ENCODE measurements around the gene PLXNA4. TPM values are rescaled to one million over a fixed set of nuclear protein-coding genes. Genes with fewer than 3 reads are reported as not detected.

Gene PLXNA4
- total and polyA plus RNA-seq, 4 donors = 0.04 to 1.1 (median 0.41) TPM

DNA sequence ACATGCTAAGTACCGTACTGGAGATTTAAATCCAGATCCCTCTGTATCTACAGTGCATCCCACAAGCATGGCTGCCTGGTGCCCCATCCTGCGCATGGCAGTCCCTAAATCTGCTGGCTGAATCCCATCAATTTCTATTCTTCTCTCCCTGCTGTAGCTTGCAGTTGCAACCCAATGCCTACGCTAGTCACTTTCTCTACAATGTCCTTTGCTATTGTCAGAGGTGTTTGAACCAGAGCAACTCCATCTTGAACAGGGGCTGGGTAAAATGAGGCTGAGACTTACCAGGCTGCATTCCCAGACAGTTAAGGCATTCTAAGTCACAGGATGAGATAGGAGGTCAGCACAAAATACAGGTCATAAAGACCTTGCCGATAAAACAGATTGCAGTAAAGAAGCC, 461.2 kb downstream of the PLXNA4 start:
- Histone ChIP-seq H3K9ac (ENCODE audit: low read depth in 1 of 2, low read length in 2 of 2) (no peak overlapping the region), H3K9me3 (ENCODE audit: control insufficient read depth in 4 of 4, low read length in 3 of 4) (no peaks in the 10 kb centered on the region), H3K27ac (ENCODE audit: low read depth in 1 of 2, low read length in 2 of 2) (no peak overlapping the region), H3K36me3 (ENCODE audit: control insufficient read depth in 4 of 4, insufficient read depth in 3 of 4, low read depth in 1 of 4, low read length in 3 of 4) (no peaks in the 10 kb centered on the region), H3K27me3 (ENCODE audit: control insufficient read depth in 4 of 4, insufficient read depth in 4 of 4, low read length in 3 of 4) (no peaks in the 10 kb centered on the region), H3K4me3 (ENCODE audit: low read depth in 1 of 3, low read length in 3 of 3) (no peak overlapping the region), H3K4me1 (ENCODE audit: control insufficient read depth in 4 of 4, insufficient read depth in 4 of 4, low read length in 3 of 4) (no peaks in the 10 kb centered on the region)
- DNase-seq (ENCODE audit: low spot score) = no peak
- 90% methylated on average over 4 of the region's 4 CpGs for WGBS
- TF ChIP-seq, protein P1, sequence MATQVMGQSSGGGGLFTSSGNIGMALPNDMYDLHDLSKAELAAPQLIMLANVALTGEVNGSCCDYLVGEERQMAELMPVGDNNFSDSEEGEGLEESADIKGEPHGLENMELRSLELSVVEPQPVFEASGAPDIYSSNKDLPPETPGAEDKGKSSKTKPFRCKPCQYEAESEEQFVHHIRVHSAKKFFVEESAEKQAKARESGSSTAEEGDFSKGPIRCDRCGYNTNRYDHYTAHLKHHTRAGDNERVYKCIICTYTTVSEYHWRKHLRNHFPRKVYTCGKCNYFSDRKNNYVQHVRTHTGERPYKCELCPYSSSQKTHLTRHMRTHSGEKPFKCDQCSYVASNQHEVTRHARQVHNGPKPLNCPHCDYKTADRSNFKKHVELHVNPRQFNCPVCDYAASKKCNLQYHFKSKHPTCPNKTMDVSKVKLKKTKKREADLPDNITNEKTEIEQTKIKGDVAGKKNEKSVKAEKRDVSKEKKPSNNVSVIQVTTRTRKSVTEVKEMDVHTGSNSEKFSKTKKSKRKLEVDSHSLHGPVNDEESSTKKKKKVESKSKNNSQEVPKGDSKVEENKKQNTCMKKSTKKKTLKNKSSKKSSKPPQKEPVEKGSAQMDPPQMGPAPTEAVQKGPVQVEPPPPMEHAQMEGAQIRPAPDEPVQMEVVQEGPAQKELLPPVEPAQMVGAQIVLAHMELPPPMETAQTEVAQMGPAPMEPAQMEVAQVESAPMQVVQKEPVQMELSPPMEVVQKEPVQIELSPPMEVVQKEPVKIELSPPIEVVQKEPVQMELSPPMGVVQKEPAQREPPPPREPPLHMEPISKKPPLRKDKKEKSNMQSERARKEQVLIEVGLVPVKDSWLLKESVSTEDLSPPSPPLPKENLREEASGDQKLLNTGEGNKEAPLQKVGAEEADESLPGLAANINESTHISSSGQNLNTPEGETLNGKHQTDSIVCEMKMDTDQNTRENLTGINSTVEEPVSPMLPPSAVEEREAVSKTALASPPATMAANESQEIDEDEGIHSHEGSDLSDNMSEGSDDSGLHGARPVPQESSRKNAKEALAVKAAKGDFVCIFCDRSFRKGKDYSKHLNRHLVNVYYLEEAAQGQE (IDR thresholded peaks at IDR 0.05) = no peak
- TF ChIP-seq FOXA1 (IDR thresholded peaks at IDR 0.05) (no peak), HNF4A (conservative IDR thresholded peaks at IDR 0.05) (no peak), ATF3 (IDR thresholded peaks at IDR 0.05) (no peak), HNF4G (IDR thresholded peaks at IDR 0.05) (no peak), FOXA2 (IDR thresholded peaks at IDR 0.05) (no peak), GABPA (IDR thresholded peaks at IDR 0.05 in 1 of 2, conservative IDR thresholded peaks at IDR 0.05 in 1 of 2) (no peak)
- TF ChIP-seq, protein P2, sequence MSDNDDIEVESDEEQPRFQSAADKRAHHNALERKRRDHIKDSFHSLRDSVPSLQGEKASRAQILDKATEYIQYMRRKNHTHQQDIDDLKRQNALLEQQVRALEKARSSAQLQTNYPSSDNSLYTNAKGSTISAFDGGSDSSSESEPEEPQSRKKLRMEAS (IDR thresholded peaks at IDR 0.05) = no peak
- TF ChIP-seq, protein P3, sequence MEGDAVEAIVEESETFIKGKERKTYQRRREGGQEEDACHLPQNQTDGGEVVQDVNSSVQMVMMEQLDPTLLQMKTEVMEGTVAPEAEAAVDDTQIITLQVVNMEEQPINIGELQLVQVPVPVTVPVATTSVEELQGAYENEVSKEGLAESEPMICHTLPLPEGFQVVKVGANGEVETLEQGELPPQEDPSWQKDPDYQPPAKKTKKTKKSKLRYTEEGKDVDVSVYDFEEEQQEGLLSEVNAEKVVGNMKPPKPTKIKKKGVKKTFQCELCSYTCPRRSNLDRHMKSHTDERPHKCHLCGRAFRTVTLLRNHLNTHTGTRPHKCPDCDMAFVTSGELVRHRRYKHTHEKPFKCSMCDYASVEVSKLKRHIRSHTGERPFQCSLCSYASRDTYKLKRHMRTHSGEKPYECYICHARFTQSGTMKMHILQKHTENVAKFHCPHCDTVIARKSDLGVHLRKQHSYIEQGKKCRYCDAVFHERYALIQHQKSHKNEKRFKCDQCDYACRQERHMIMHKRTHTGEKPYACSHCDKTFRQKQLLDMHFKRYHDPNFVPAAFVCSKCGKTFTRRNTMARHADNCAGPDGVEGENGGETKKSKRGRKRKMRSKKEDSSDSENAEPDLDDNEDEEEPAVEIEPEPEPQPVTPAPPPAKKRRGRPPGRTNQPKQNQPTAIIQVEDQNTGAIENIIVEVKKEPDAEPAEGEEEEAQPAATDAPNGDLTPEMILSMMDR (IDR thresholded peaks at IDR 0.05; ENCODE audit: low read depth, low read length, missing input control) = no peak
- TF ChIP-seq, protein P4, sequence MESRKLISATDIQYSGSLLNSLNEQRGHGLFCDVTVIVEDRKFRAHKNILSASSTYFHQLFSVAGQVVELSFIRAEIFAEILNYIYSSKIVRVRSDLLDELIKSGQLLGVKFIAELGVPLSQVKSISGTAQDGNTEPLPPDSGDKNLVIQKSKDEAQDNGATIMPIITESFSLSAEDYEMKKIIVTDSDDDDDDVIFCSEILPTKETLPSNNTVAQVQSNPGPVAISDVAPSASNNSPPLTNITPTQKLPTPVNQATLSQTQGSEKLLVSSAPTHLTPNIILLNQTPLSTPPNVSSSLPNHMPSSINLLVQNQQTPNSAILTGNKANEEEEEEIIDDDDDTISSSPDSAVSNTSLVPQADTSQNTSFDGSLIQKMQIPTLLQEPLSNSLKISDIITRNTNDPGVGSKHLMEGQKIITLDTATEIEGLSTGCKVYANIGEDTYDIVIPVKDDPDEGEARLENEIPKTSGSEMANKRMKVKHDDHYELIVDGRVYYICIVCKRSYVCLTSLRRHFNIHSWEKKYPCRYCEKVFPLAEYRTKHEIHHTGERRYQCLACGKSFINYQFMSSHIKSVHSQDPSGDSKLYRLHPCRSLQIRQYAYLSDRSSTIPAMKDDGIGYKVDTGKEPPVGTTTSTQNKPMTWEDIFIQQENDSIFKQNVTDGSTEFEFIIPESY (IDR thresholded peaks at IDR 0.05) = no peak

DNA sequence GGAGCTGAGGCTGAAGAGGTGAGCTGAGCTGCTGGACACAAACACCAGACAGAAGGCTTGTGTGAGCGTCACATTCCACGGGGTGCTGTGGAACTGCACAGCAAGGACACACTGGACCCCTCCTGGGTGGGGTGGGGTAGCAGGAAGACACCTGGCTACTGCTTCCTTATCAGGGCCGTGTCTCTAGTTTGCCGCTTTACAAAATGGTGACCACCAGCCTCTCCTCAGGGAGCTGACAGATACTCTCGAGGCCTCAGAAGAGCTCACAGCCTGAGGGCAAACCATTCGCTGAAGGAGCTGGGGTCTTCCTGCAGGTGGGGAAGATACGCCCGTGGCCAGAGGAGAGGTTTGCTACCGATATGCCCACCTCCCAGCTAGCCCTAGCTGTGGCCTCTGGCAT, 461.9 kb downstream of the PLXNA4 start:
- Histone ChIP-seq H3K4me1 (ENCODE audit: control insufficient read depth in 4 of 4, insufficient read depth in 4 of 4, low read length in 3 of 4) (no peaks in the 10 kb centered on the region), H3K9me3 (ENCODE audit: control insufficient read depth in 4 of 4, low read length in 3 of 4) (no peaks in the 10 kb centered on the region), H3K36me3 (ENCODE audit: control insufficient read depth in 4 of 4, insufficient read depth in 3 of 4, low read depth in 1 of 4, low read length in 3 of 4) (no peaks in the 10 kb centered on the region), H3K27me3 (ENCODE audit: control insufficient read depth in 4 of 4, insufficient read depth in 4 of 4, low read length in 3 of 4) (no peaks in the 10 kb centered on the region), H3K27ac (ENCODE audit: low read depth in 1 of 2, low read length in 2 of 2) (no peak overlapping the region), H3K4me3 (ENCODE audit: low read depth in 1 of 3, low read length in 3 of 3) (no peak overlapping the region), H3K9ac (ENCODE audit: low read depth in 1 of 2, low read length in 2 of 2) (no peak overlapping the region)
- WGBS = 86% methylated on average over 9 of the region's 9 CpGs
- no peak for DNase-seq (ENCODE audit: low spot score)
- TF ChIP-seq GABPA (IDR thresholded peaks at IDR 0.05 in 1 of 2, conservative IDR thresholded peaks at IDR 0.05 in 1 of 2) (no peak), RXRA (IDR thresholded peaks at IDR 0.05) (no peak), FOXA2 (IDR thresholded peaks at IDR 0.05) (no peak), RAD21 (IDR thresholded peaks at IDR 0.05) (no peak), EGR1 (IDR thresholded peaks at IDR 0.05; ENCODE audit: low read depth in 2 of 2) (no peak), FOXA1 (IDR thresholded peaks at IDR 0.05) (no peak)
- TF ChIP-seq, protein P1 (IDR thresholded peaks at IDR 0.05) = no peak
- TF ChIP-seq, protein P2 (IDR thresholded peaks at IDR 0.05) = no peak
- TF ChIP-seq, protein P3 (IDR thresholded peaks at IDR 0.05; ENCODE audit: low read depth, low read length, missing input control) = no peak
